HepG2 (cell line): ENCODE data around the gene CLCA1. TPM values are rescaled to one million over a fixed set of nuclear protein-coding genes. Genes with fewer than 3 reads are reported as not detected.

ENCODE experiments used
- ATAC-seq: fragments of 200-7000 bp; cut with Tn5 transposase; 3 replicates; pipeline ENCODE4 v1.9.1; 2020; ENCODE audit warnings: mild to moderate bottlenecking, moderate library complexity
- BruUV-seq: library from RNA; stranded (reverse); fragments of 400-500 nt; replicated peaks from 2 replicates; lab custom pipeline; 2021; lab: Mats Ljungman, UMichigan
- CTCF ChIA-PET: fragments of 300-600 bp; formaldehyde crosslinking; extraction: SDS; loops from one replicate; lab custom pipeline; 2021; ENCODE audit warnings: low total read pairs, inconsistent platforms, low intra/inter-chr PET ratio; lab: Yijun Ruan, JAX
- POLR2A ChIA-PET: fragments of 350-600 bp; sonication (Branson Sonifier 250); formaldehyde crosslinking; loops from one replicate; lab custom pipeline; 2020; ENCODE audit warnings: antibody characterized with exemption, inconsistent platforms; lab: Yijun Ruan, JAX
- DNase-seq: peaks from one replicate; pipeline ENCODE4 v3.0.0-alpha.2; 2015; ENCODE audit warnings: low spot score
- FAIRE-seq: peaks from 3 replicates; lab custom pipeline; 2011; peaks lifted over from hg19 to GRCh38; lab: Jason Lieb, UNC
- H2AFZ ChIP-seq: one replicate; pipeline ENCODE4 v1.6.1; 2011; ENCODE audit warnings: low read length, inconsistent platforms
- H3K27ac ChIP-seq: fragments of 300-600 bp; 3 replicates; pipeline ENCODE4 v1.8.0; 2011; ENCODE audit warnings: mixed run types, mild to moderate bottlenecking, mixed read lengths, low read length, inconsistent platforms; ENCODE audit not compliant: insufficient read depth; ENCODE audit errors: extremely low read length
- H3K27me3 ChIP-seq, 2 experiments: fragments of 200-600 bp in 1 of 2; 2 replicates in 1 of 2; 3 replicates in 1 of 2; pipeline versions ENCODE4 v1.6.0 to v1.8.0; 2011; ENCODE audit warnings: low read length in 2 of 2, mild to moderate bottlenecking in 2 of 2, moderate library complexity in 2 of 2, inconsistent platforms in 1 of 2; ENCODE audit not compliant: insufficient read depth in 2 of 2, control insufficient read depth in 1 of 2
- H3K36me3 ChIP-seq, 2 experiments: fragments of 200-600 bp in 1 of 2; replicated peaks in 1 of 2; 2 replicates in 1 of 2; 3 replicates in 1 of 2; pipeline versions ENCODE4 v1.5.1 to v1.8.0; 2011; ENCODE audit warnings: low read length in 2 of 2, inconsistent platforms in 1 of 2; ENCODE audit not compliant: insufficient read depth in 2 of 2, control insufficient read depth in 1 of 2
- H3K4me1 ChIP-seq: 2 replicates; pipeline ENCODE4 v1.5.1; 2012; ENCODE audit warnings: low read length, inconsistent platforms; ENCODE audit not compliant: insufficient read depth
- H3K4me2 ChIP-seq: 2 replicates; pipeline ENCODE4 v1.6.0; 2011; ENCODE audit warnings: low read depth, low read length, inconsistent platforms
- H3K4me3 ChIP-seq, 3 experiments: fragments of 200-600 bp in 1 of 3; sonication (generic), shearing (Covaris generic) in 1 of 3; replicated peaks in 1 of 3; 2 replicates each; pipeline ENCODE4 v1.5.1; 2011 to 2016; ENCODE audit warnings: low read length in 3 of 3, inconsistent platforms in 2 of 3, low read depth in 2 of 3, mild to moderate bottlenecking in 2 of 3, control low read depth in 1 of 3, mixed read lengths in 1 of 3; ENCODE audit not compliant: insufficient read depth in 1 of 3
- H3K79me2 ChIP-seq: one replicate; pipeline ENCODE4 v1.6.1; 2011; ENCODE audit warnings: low read length, inconsistent platforms; ENCODE audit not compliant: insufficient read depth
- H3K9ac ChIP-seq: 2 replicates; pipeline ENCODE4 v1.6.0; 2011; ENCODE audit warnings: mild to moderate bottlenecking, low read depth, low read length, inconsistent platforms; ENCODE audit not compliant: insufficient read depth
- H3K9me3 ChIP-seq: 2 replicates; pipeline ENCODE4 v1.5.1; 2012; ENCODE audit warnings: mild to moderate bottlenecking, low read length
- H4K20me1 ChIP-seq: 2 replicates; pipeline ENCODE4 v1.6.0; 2011; ENCODE audit warnings: inconsistent platforms, mild to moderate bottlenecking, low read length, moderate library complexity; ENCODE audit not compliant: insufficient read depth
- MAFF ChIP-seq: IDR thresholded peaks from 2 replicates; pipeline ENCODE4 v1.6.1; 2011; ENCODE audit warnings: low read depth, low read length, improper control_type of control experiment
- MYNN ChIP-seq: sonication (generic); formaldehyde crosslinking; IDR thresholded peaks from 2 replicates; pipeline ENCODE4 v1.4.0; 2020; ENCODE audit warnings: mild to moderate bottlenecking, low read depth, missing genetic modification reagents
- SMARCE1 ChIP-seq: fragments of 450-650 bp; IDR thresholded peaks from 2 replicates; pipeline ENCODE4 v1.6.1; 2017; ENCODE audit warnings: borderline replicate concordance
- SOX13 ChIP-seq, 3 experiments: fragments of 450-650 bp in 1 of 3; sonication (generic) in 1 of 3; formaldehyde crosslinking in 1 of 3; IDR thresholded peaks in 2 of 3; conservative IDR thresholded peaks in 1 of 3; 2 replicates each; pipeline versions ENCODE4 v1.5.0 to v1.6.1; 2016 to 2020; ENCODE audit warnings: antibody characterized with exemption in 1 of 3, mild to moderate bottlenecking in 1 of 3, missing compliant biosample characterization in 1 of 3, missing genetic modification reagents in 1 of 3, moderate library complexity in 1 of 3
- TAF15 ChIP-seq: fragments of 200-400 bp; formaldehyde crosslinking; IDR thresholded peaks from one replicate; pipeline ENCODE4 v1.6.1; 2018; ENCODE audit warnings: mild to moderate bottlenecking, low read depth, low read length; ENCODE audit not compliant: poor library complexity, severe bottlenecking
- TEAD2 ChIP-seq: sonication (generic); formaldehyde crosslinking; IDR thresholded peaks from 2 replicates; pipeline ENCODE4 v1.9.0; 2021; ENCODE audit warnings: missing genetic modification reagents
- WGBS: methylation state at CpG from one replicate; pipeline ENCODE4 v1.1.6; 2017; ENCODE audit warnings: low lambda C conversion rate; 5-methylcytosine and 5-hydroxymethylcytosine counted together
- in situ Hi-C: cut with HindIII; loops from 2 replicates; pipeline ENCODE4 v1.10.0; 2017; ENCODE audit warnings: low pct_unique_long_range_greater_than_20kb; ENCODE audit not compliant: extremely low pct_ligation_motif_present
- intact Hi-C: fragments of 100-400 bp; cut with micrococcal nuclease; formaldehyde crosslinking; loops from one replicate; pipeline ENCODE4 v1.10.0; 2022; ENCODE audit not compliant: unreplicated experiment
- polyA plus RNA-seq, 8 experiments: library from polyadenylated mRNA; depleted of rRNA in 3 of 8; stranded (reverse) in 7 of 8; unstranded in 1 of 8; fragments of >200 nt; fragmentation: Illumina TruSeq in 4 of 8; extraction: Trizol in 4 of 8; gene quantifications; 2 replicates each; pipeline versions ENCODE4 v1.2.1 to v1.2.3, GENCODE V29; 2011 to 2016; ENCODE audit warnings: low read depth in 4 of 8, missing spikeins in 1 of 8, mixed read lengths in 1 of 8; ENCODE audit not compliant: insufficient read depth in 1 of 8
- total RNA-seq, 5 experiments: library from RNA; depleted of rRNA; stranded (reverse); fragments of >200 nt; fragmentation: Illumina TruSeq; extraction: Trizol; gene quantifications; 2 replicates each; pipeline ENCODE4 v1.2.3, GENCODE V29; 2016; ENCODE audit warnings: low read depth in 1 of 5

The CLCA1 gene
- total and polyA plus RNA-seq, 2 of the 13 experiments (the other 11 are each of a cell fraction or from before 2014, with no cell fraction given): not detected

DNA sequence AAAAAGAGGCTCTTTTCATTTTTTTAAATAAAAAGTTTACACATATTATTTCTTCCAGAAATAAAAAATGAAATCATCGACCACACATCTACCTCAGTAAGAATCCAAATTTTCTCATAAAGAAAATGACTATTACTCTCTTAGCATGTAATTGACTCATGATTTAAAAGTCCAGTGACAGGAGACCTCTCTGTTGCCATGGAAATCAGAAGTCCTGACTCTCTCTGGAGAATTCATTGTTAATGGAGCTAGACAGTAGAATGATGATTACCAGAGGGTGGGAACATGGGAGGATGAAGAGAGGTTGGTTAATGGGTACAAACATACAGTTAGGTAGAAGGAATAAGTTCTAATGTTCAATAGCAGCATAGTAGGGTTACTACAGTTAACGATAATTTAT is 73.1 kb downstream of the CLCA1 start:
- H3K27ac ChIP-seq: no peak overlapping the region
- H3K9me3 ChIP-seq: no peaks in the 10 kb centered on the region
- no peak overlapping the region for H3K4me2 ChIP-seq
- POLR2A ChIA-PET: no interaction called here
- no peak for TF ChIP-seq SOX13 (IDR thresholded peaks at IDR 0.05)
- TF ChIP-seq SOX13 (CRISPR knock-in tag; conservative IDR thresholded peaks at IDR 0.05 in 1 of 2, IDR thresholded peaks at IDR 0.05 in 1 of 2): no peak
- TF ChIP-seq TAF15: no peak
- no peak for TF ChIP-seq MAFF
- no peak for TF ChIP-seq MYNN (CRISPR knock-in tag)
- 1% methylated on average over 2 of the region's 2 CpGs for whole genome bisulfite sequencing
- DNase-seq (no peak), FAIRE-seq (no peak), ATAC-seq (no peak)
- H3K4me1 ChIP-seq: no peaks in the 10 kb centered on the region
- intact Hi-C loops (no loop called here), in situ Hi-C loops (no loop called here)
- no peaks in the 10 kb centered on the region for H4K20me1 ChIP-seq
- no peak overlapping the region for H2AFZ ChIP-seq
- H3K36me3 ChIP-seq: no peaks in the 10 kb centered on the region
- H3K9ac ChIP-seq: no peak overlapping the region
- no TSS peak for BruUV-seq
- CTCF ChIA-PET: no interaction called here
- no peaks in the 10 kb centered on the region for H3K79me2 ChIP-seq
- H3K27me3 ChIP-seq: no peaks in the 10 kb centered on the region
- H3K4me3 ChIP-seq: no peak overlapping the region

DNA sequence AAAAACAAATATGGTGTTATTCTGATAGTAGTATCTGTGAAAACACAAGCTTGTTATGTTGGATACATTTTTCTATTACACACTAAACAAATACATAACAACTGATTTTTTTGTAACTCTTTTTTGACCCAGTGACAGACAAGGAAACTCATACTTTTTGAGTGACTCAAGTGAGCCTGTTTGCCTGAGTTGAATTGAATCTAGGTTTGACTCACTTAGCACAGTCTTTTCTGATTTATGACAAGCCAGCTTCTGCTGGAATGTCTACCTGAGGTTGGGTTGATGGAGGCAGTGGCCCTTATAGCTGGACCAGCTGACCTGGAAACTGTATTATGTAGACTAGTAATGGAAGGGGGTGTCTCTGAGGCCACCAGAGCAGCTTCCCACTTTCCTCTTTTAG is 73.9 kb downstream of the CLCA1 start:
- H4K20me1 ChIP-seq: no peaks in the 10 kb centered on the region
- no peaks in the 10 kb centered on the region for H3K9me3 ChIP-seq
- no peak for TF ChIP-seq TEAD2 (CRISPR knock-in tag)
- TF ChIP-seq TAF15: no peak
- no peak for TF ChIP-seq SMARCE1
- H3K27me3 ChIP-seq: no peaks in the 10 kb centered on the region
- no peaks in the 10 kb centered on the region for H3K79me2 ChIP-seq
- CTCF ChIA-PET: no interaction called here
- H3K9ac ChIP-seq: no peak overlapping the region
- no peaks in the 10 kb centered on the region for H3K4me1 ChIP-seq
- FAIRE-seq (no peak), ATAC-seq (no peak), DNase-seq (no peak)
- no peak overlapping the region for H3K4me3 ChIP-seq
- H3K36me3 ChIP-seq: no peaks in the 10 kb centered on the region
- H3K27ac ChIP-seq: no peak overlapping the region
- in situ Hi-C loops: no loop called here
- POLR2A ChIA-PET: no interaction called here
- no peak overlapping the region for H2AFZ ChIP-seq
- intact Hi-C loops: no loop called here
- H3K4me2 ChIP-seq: no peak overlapping the region
- no TSS peak for BruUV-seq
